Measurements from ENCODE around the gene PBX2. TPM values are rescaled to one million over a fixed set of nuclear protein-coding genes. Genes with fewer than 3 reads are reported as not detected.
"Not testable (repeated sequence)": the region's sequence is repeated elsewhere in the genome, so short reads cannot be mapped to it uniquely, and the experiment has no call there.

The PBX2 gene, protein sequence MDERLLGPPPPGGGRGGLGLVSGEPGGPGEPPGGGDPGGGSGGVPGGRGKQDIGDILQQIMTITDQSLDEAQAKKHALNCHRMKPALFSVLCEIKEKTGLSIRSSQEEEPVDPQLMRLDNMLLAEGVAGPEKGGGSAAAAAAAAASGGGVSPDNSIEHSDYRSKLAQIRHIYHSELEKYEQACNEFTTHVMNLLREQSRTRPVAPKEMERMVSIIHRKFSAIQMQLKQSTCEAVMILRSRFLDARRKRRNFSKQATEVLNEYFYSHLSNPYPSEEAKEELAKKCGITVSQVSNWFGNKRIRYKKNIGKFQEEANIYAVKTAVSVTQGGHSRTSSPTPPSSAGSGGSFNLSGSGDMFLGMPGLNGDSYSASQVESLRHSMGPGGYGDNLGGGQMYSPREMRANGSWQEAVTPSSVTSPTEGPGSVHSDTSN
- total RNA-seq (ENCODE audit: insufficient read depth, low replicate concordance), result 42.6 TPM

DNA sequence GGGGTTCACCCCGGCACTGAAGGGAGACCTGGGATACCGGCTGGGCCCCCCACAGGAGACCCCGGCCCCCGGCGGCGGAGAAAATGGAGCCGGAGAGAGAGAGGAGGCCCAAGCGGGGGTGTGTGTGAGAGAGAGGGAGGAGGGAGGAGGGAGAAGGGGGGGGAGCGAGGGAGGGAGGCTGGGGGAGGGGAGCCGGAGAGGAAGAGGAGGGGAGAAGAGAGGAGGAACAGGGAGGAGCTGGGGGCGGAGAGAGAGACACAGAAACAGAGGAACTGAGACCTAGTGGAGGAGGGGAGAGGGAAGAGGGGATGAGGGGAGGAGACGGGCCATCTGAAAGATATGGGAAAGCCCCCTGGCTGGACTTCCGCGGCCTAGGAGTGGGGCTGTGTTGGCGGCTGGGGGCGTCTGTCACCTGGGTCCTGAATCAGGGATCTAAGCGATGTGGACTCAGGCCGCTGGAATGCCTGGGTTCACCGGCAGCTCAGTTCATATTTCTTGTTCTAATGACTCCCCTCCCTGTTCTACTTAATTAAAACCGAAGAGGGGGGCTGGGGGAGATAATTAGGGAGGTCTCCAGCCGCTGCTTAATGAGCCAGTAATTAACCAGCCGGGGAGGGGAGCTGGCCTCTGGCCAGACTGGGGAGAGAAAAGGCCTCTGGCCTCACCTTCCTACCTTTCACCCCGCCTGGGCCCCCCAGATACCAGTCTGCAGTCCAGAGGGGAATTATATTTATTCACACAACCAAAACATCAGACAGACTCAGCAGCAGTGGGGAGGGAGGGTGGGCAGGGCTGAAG, at the start of gene PBX2:
Gene PBX2, minus strand, starts transcription at position 149 of the 798 bp plus-strand sequence. CDS start 287 bp downstream, outside the sequence.
- peak; percentile 97 for DNase-seq (ENCODE audit: low spot score)

DNA sequence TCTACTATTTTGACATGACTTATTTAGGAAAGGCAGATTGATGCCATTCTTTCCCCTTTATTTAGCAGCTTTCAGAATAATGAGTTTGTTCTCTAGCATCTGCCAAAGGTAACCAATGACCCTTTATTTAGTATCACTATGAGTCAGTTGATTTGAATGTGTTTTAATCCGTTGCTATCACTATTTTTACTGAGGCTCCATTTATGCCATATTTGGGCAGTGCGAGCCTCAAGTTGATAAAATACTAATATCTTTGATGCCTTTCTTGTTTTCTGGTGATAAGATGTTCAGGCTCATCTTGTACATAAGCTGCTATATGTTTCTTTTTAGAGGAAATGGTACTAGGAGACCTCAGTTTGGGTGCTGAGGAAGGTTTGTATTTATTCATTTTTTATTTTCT, 49.5 kb upstream of the PBX2 start:
- DNase-seq (ENCODE audit: low spot score), result no peak

DNA sequence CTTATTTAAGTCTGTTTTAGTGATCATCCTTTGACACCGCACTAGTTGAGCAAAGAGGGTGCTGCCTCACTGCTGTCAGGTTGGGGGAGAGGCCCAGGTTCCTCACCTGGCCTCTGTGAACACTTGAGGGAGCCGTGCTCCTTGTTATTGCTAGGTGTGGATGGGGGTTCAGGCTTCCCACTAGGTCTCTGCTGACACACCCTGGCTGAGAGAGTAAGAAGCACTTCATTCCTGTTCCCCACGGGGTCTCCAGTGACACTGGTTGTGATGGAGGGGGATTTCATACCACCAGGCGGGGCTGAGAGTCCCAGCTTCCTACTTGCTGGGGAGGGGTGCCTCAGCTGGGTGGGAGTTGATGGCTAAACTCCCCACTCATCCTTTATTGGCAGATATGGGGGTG, 44.9 kb upstream of the PBX2 start:
- no peak for DNase-seq (ENCODE audit: low spot score)

DNA sequence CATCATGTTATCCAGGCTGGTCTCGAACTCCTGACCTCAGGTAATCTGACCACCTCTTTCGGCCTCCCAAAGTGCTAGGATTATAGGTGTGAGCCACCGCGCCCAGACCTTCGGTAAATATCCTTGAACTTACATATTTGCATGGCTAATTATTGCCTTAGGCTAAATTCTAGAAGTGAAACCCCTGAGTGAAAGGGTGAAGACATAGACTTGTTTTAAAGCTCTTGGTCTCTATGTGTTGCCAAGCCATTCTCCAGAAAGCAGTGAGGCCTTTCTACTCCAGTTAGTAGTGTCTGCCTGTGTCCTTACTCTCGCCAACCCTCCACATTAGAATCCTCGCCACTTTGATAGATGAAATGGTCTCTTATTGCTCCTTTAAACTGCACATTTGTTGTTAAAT, 36.4 kb upstream of the PBX2 start:
- no peak for DNase-seq (ENCODE audit: low spot score)

DNA sequence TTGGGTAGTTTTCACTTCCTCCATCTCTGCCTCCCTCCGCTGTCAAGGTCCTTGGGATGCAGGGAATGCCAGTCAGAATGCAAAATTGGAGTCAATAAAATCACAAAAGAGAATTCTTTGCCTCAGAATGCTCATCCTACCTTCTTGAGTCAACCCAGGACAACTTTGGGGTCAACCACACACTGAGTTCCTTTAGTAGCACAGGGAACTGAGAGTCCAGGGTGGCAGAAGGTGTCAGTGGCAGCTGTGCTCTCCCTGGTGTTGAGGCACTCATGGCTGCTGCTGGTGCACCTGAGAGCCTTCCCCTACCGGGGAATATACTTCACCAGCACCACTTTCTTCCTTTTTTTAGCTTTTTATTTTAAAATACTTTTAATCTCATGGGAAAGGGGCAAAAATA, 34.7 kb upstream of the PBX2 start:
- DNase-seq (ENCODE audit: low spot score), result no peak

DNA sequence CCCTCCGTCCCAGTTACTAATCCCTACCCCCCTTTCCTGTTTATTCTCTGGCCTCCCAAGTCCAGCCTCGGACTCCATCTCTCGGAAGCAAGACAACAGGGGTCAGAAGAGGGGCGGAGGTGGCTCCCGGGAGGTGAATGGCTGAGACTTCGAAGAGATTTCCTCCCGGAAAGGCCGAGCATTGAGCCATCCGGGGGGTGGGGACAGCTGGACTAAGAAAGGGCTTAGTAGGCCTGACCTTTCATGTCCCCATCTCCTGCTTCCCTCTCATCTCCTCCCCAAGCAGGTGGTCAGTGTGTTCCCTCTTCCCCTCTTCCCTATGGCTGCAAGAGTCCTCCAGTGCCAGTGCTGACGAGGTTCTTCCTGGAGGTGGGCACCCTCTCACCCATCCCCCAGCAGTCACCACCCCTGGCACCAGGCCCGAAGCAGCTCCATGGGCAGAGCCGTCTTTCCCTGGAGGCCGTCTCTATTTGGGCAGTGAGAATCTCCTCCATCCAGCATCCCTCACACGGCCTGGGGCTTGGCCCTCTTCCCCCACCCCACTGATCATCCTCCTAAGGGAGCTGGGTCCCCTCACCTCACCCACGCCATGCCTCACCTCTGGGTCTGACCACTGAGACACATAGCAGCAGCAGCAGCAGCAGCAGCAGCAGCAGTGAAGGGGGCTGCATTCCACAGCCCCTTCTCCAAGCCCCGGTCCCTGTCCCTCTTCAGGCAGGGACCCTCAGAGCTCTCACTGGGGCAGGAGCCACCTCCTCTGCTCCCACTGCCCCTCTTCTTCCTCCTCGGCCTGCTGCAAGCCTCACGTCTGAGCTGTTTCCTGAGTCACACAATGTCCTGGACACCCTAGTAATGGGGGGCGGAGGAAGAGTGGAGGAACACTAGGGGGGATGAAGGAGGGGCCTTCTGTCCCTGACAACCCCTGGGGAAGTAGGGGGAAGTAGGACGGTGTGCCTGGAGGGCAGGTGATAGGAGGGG, 33.5 kb upstream of the PBX2 start, which contains the start of gene NOTCH4:
Gene NOTCH4, minus strand, starts transcription at position 810 of the 978 bp plus-strand sequence. Its CDS starts 139 bp downstream, at position 671.
- no peak for DNase-seq (ENCODE audit: low spot score)

DNA sequence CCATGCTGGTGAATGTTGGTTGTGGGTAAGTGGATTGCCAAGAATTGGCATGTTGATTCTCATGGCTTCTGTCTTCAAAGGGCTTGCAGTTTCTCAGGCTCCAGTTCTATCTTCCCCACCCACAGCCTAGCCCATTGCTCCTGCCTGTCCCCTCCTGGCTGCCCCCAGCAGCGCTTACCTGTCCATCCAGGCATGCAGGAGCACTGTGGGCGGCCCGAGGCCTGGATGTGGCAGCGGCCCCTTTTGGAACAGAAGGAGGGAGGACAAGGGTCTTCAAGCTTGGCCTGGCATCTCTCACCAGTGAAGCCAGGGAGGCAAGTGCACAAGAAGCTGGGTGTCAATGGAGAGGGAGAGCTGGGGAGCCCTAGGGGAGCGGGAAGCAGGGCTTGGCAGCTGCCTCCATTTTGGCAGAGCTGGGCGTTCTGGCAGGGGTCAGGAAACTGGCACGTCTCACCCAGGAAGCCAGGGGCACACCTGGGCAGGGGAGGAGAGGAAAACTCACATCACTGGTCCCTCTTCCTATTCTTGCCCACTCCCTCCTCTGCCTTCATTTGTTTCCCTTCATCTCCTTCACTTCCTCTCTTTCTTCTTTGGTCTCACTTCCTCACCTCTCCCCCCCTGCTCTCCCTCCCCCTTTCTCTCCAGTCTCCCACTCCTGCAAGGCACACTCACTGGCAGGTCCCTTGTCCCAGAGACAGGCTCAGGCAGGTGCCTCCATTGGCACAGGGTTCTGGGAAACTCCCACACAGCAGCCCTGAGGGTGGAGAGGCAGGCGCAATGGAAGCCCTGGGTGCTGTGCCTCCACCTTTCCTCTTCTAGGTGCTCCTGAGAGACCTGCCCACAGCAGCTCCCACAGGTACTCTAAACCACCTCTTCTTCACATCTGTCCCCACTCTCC, 32.6 kb upstream of the PBX2 start:
- DNase-seq (ENCODE audit: low spot score), result no peak

DNA sequence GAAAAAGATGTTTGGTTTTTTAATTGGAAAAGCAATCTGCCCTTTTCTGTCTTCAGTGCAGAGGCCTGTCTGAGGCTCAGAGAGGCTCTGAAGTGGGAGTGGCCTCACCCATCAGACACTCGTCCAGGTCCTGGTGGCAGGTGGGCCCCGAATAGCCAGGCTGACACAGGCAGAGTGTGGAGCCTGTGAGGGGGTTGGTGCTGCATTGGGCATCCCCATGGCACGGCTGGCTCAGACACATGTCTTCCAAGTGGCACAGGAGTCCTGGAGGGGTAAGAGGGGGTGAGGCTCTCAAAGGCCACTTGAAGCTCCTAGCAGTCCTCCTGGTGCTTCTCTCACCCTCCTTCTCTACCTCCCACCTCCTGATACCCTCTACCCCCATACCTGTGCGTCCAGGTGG, 30.0 kb upstream of the PBX2 start:
- no peak for DNase-seq (ENCODE audit: low spot score)

DNA sequence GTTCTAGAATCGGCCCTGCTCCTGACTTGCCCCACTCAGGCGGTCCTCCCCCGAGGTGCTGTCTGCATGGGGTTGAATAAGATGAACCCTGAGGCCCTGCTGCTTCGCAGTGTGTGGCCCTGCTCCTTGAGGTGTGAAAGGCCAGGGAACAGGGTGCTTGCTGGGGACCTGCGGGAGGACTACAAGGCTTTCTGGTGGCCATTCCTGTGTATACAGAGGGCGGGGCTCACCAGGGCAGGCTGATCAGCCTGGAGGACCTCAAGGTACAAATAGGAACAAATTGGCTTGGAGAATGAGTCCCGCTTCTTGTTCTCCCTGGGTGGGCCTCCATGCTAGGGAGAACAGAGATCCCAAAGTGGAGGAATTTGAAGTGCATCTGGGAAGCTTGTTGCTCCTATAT, 28.2 kb upstream of the PBX2 start:
- DNase-seq (ENCODE audit: low spot score), result no peak

DNA sequence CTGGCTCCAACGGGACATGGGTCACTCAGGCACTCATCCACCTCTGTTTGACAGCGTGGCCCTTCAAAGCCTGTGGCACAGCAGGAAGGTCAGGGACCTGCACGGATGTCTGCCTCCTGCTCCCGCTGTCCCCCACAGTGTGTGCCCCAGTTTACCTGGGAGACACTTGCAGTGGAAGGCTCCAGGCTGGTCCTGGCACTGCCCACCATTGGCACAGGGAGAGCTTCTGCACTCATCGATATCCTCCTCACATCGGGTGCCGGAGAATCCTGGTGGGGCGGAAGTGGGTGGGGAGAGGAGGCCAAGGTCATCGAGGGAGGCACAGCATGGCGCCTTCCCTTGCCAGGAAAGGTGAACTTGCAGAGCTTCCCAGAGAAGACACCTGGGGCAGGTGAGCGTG, 27.0 kb upstream of the PBX2 start:
- no peak for DNase-seq (ENCODE audit: low spot score)

DNA sequence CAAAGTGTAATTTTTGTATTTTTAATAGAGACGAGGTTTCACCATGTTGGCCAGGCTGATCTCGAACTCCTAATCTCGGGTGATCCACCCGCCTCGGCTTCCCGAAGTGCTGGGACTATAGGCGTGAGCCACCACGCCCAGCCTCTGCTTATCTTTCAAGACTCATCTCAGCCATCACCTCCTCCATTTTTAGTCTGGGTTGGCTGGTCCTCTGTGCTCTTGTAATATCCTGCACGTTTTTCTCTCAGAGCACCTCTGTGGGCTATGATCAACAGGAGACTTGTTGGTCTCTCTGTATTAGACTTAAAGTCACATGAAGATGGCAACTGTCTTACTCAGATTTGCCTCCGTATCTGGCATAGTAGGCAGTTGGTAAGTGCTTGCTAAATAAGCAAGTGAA, 26.3 kb upstream of the PBX2 start:
- DNase-seq (ENCODE audit: low spot score), result no peak

DNA sequence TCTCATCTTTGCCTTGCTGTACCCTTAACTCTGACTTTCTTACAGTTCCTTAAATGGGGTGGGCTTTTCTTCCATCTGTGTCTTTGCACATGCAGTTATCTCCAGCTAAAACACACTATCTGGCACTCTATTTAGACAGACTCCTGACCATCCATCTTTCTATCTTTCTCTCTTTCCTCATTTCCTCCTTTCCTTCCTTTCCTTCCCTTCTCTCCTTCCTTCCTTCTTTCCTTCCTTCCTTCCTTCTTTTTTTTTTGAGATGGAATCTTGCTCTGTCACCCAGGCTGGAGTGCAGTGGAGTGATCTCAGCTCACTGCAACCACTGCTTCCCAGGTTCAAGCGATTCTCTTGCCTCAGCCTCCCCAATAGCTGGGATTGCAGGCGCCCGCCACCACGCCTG, 25.6 kb upstream of the PBX2 start:
- no peak for DNase-seq (ENCODE audit: low spot score)

DNA sequence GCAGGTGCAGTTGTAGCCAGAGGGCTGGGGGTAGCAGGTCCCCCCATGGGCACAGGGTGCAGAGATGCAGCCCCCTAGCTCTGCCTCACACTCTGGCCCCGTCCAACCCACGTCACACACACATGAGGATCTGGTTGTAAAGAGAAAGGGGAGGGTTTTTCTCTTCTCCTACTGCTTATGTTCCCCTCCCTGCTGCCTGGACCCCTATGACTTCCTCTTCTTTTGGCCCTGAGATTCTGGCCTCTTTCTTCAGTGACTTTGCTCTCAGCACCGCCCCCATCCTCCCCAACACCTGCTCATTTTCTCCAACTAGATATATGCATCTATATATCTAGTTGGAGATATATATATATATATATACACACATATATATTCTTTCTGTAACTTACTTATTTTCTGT, 24.1 kb upstream of the PBX2 start:
- no peak for DNase-seq (ENCODE audit: low spot score)

DNA sequence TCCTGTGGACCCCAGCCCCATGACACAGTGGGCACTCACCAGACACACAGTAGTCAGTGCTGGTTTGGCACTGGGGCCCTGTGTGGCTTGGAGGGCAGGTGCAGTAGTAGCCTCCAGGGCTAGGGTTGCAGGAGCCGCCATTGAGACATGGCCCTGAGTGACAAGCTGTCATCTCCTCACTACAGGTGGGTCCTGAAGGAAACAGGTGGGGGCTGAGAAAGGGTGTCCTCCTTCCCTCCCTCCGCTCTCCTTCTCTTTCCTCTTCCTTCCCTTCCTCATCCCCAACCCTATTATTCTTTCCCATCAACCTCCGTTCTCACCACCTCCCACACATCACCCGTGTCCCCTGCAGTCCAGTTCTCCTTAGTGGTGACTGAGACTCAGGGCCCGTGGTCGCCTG, 23.6 kb upstream of the PBX2 start:
- no peak for DNase-seq (ENCODE audit: low spot score)

DNA sequence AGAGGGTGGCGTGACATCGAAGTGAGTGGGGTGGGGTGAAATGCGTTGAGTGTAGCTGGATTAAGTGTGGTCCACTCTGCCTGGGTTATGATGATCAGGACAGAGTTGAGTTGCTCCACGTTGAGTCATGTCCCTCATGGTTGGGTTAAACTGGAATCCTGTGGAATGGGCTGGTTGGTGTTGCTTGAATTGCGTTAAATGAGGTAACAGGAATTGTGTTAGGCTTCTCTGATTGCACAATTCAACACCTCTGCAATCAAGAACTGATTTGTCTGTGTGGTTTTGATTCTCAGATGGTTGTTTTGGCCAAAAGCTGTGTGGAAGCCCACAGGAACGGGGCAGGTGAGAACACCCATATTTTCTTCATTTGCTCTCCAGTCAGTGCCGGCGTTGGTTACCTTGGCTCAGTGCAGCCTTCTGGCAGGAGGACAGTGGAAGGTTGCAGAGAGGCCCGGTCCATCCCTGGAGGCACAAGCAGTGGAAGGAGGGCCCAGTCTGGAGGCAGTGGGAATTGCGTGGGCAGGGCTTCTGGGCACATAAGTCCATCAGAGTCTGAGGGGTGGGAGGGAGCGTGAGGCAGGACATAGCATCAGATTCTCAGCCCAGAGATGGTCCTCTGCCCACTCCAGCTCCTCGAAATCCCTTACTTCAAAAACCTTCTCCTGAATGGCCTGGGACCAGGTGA, 22.2 kb upstream of the PBX2 start:
- no peak for DNase-seq (ENCODE audit: low spot score)

DNA sequence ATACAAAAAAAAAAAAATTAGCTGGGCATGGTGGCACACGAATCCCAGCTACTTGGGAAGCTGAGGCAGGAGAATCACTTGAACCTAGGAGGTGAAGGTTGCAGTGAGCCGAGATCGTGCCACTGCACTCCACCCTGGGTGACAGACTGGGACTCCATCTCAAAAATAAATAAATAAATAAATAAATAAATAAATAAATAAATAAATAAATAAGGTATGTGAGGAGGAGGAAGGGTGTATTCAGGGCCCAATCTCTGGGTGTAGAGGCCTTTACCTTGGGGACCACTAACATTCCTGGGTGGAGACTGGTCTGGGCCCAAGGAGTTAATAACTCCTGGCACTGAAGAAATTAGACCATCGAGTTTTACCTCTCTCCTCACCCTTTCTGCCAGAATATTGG, 21.4 kb upstream of the PBX2 start:
- DNase-seq (ENCODE audit: low spot score), result not testable (repeated sequence)

DNA sequence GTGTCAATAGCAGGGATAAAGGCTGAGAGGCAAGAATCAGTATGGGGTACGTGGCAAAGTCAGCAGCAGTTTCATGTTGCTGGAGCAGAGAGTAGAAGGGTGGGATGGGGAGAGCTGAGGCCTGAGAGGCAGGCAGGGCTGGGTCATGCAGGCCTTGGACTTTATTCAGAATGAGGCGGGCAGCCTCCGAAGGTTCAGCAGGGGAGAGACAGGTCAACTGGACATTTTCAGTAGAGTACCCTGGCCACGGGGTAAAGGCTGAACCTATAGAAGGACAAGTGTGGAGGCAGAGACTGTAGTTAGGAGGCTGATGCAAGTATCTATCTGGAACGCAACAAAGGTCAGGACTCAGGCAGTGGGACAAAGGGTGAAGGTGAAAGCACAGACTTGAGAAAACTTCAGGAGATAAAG, 20.2 kb upstream of the PBX2 start:
- no peak for DNase-seq (ENCODE audit: low spot score)

DNA sequence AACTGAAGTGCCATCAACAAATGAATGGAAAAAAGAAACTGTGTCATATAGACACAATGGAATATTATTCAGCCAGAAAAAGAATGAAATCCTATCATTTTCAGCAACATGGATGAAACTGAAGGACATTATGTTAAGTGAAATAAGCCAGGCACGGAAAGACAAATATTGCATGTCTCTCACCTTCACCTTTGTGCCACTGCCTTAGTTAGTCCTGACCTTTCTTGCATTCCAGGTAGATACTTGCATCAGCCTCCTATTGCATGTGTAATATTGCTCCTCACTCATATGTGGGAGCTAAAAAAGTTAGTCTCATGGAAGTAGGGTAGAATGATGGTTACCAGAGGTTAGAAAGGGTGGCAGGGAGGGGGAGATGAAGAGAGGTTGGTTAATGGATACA, 19.0 kb upstream of the PBX2 start:
- DNase-seq (ENCODE audit: low spot score), result no peak

DNA sequence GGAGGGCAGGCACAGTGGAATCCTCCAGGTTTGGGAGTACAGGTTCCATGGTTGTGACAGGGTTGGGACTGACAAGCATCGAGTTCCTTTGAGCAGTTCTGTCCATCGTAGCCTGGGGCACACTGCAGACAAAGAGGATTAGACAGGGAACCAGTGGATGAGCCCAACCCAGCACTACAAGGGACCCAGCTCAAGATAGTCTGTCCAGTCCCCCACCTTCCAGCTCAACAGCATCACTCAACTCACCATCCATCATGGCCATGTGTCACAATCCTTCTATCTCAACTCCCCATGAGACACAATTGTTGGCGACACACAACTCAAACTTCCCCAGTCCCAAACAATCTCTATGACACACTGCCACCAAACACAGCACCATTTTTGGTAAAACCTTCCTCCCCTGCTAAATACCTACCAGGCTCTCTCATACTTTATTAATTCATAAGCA, 14.3 kb upstream of the PBX2 start:
- no peak for DNase-seq (ENCODE audit: low spot score)

Measured in umbilical cord (tissue), 2 donors.